Middle frontal gyrus (tissue), 1 donor: ENCODE measurements around the gene FZR1.
"Not testable (repeated sequence)": the region's sequence is repeated elsewhere in the genome, so short reads cannot be mapped to it uniquely, and the experiment has no call there.

Source experiments
- DNase-seq: peaks from one replicate; pipeline ENCODE4 v3.0.0-alpha.2; 2015; ENCODE audit warnings: low spot score; ENCODE audit errors: extremely low spot score

The FZR1 gene

DNA sequence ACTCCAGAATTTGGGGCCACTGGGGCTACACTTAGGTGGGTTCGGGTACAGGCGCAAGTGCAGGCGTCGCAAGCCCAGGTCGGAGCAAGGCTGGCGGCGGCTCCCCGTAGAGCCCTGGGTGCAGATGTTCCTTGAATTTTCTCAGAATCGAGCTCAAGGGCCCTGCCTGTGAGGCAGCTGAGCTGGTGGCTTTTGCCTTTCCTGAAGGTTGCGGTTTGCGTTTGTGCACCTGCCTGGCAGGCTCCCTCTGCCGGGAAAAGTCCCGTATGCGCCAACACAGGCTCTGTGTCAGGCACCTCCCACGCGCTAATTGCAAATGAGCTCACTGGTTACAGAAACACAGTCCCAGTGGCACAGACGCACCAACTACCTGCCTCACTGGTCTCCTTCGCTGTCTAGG, 11.6 kb upstream of the FZR1 start:
- DNase-seq, result no peak

DNA sequence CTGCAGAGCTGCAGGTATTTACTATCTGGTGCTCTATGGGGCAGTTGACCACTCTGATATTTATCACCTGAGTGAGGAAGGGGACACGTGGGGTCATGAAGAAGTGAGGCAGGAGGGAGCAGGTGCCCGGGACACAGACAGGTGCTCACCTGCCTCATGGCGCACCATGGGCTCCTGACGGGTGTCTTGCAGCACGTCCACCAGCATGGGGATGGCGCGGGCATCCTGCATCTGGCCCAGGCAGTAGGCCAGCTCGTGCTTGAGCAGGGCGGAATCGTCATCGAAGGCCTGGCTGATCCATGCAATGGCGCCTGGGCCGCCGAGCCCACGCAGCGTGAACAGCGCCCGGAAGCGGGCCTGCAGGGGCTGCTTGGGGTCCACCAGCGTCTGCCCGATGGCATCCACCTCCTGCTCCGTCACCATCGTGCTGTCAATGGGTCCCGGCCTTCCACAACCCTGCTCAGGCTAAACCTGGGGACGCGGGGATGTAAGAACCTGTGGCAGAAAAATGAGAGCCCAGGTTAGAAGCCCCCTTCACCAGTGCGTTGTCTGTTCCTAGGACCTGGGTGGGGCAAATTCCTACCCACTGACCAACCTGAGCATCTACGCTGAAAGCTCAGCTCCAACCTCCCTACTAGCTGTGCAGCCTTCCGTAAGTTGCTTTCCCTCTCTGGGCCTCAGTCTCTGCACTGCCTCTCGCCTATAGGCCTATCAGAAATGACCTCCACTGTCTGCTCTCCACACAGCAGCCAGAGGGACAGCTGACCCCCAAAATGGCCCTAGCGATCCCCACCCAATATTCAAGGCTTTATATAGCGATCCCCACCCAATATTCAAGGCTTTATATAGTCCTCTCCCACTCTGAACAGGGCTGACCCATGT, 9.5 kb upstream of the FZR1 start:
- DNase-seq, result no peak

GRCh38 chr19:3497757-3498520, 8.2 kb upstream of the FZR1 start:
- DNase-seq, result no peak

- no peak for DNase-seq
Measured at GRCh38 chr19:3499738-3500428, 6.2 kb upstream of the FZR1 start.

DNA sequence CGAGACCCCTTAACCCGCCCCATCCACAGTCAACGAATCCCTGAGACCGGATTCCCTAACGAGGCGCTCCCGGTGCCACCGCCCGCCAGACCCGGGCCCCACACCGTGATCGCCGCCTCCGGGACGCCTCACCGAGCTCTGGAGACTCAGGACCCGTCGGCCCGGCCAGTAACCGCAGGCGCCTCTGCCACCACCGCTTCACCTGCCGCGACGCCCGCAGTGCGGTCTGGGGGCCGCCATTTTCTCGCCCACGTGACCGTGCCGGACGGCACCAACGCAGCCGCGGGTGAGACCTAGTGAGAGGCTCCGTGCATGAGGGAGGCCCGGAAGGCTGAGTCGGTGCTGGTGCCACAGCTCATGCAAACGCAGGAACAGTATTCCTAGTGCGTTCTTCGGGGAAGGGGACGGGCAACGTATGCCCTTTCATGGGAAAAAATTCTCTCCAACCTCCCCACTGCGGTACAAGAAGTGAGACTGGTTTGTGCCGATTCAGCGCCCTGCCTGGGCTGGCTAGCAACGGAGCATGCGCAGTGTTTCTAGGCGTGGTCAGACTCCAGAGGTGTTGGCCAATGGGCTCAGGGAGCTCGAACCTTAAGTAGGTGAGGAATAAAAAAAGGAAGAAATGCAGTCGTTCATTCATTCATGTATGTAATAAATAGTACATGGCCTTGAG, 5.5 kb upstream of the FZR1 start, which contains the start of gene DOHH:
DOHH (minus strand) TSS at position 246 of the 673 bp plus-strand sequence. CDS start 3,860 bp downstream, outside the sequence.
- peak; percentile 92 for DNase-seq

DNA sequence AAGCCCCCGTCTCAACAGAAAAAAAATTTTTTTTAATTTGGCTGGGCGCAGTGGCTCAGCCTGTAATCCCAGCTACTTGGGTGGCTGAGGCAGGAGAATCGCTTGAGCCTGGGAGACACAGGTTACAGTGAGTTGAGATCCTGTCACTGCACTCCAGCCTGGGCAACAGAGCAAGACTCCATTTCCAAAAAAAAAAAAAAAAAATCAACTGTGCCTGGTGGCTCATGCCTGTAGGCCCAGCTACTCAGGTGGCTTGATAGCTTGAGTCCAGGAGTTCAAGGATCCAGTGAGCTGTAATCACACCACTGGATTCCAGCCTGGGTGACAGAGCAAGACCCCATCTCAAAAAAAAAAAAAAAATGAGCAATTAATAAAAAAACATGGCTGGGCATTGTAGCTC, 4.3 kb upstream of the FZR1 start:
- no peak for DNase-seq

- no peak for DNase-seq
Measured at GRCh38 chr19:3503036-3503572, 3.0 kb upstream of the FZR1 start.

GRCh38 chr19:3504735-3505134, 1.4 kb upstream of the FZR1 start:
- DNase-seq, result no peak

GRCh38 chr19:3506384-3507340, 551 bp downstream of the FZR1 start:
- DNase-seq, result no peak

GRCh38 chr19:3507371-3508120, 1.4 kb downstream of the FZR1 start:
- no peak for DNase-seq

DNA sequence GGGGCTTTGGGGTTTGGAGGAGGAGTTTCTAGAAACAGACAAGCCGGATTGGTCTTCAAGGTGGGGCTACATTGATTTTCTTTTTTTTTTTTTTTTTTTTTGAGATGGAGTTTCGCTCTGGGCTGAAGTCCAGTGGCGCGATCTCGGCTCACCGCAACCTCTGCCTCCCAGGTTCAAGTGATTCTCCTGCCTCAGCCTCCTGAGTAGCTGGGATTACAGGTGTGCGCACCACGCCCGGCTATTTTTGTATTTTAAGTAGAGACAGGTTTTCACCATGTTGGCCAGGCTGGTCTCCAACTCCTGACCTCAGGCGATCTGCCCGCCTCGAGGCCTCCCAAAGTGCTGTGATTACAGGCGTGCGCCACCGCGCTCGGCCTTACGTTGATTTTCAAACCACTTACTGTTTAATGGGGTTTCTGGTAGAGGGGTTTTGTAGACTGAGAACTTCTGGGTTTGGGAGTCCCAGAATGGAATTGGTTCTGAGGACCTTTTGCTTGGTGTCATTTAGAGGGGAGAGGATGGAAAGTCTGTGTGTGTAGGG, 2.1 kb downstream of the FZR1 start:
- not testable (repeated sequence) for DNase-seq

- DNase-seq, result no peak
Measured at GRCh38 chr19:3508771-3509535, 2.8 kb downstream of the FZR1 start.

DNA sequence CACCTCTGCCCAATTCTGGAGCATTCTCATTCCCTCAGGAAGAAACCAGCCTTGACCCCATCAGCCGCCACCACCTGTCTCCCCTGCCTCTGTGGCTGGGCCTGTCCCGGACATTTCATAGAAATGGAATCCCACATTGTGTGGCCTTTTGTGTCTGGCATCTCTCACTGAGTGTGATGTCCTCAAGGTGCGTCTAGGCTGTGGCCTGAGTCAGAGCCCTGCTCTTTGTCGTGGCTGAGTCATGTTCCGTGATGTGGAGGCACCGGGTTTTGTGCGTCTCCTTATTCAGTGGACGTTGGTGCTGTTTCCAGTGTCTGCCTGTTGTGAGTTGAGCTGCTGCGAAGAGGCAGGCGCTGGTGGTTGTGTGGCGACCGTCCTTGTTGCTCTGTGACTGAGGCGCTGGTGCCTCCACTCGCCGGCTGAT, 3.5 kb downstream of the FZR1 start:
- DNase-seq, result no peak

- no peak for DNase-seq
Measured at GRCh38 chr19:3510727-3511126, 4.6 kb downstream of the FZR1 start.

DNA sequence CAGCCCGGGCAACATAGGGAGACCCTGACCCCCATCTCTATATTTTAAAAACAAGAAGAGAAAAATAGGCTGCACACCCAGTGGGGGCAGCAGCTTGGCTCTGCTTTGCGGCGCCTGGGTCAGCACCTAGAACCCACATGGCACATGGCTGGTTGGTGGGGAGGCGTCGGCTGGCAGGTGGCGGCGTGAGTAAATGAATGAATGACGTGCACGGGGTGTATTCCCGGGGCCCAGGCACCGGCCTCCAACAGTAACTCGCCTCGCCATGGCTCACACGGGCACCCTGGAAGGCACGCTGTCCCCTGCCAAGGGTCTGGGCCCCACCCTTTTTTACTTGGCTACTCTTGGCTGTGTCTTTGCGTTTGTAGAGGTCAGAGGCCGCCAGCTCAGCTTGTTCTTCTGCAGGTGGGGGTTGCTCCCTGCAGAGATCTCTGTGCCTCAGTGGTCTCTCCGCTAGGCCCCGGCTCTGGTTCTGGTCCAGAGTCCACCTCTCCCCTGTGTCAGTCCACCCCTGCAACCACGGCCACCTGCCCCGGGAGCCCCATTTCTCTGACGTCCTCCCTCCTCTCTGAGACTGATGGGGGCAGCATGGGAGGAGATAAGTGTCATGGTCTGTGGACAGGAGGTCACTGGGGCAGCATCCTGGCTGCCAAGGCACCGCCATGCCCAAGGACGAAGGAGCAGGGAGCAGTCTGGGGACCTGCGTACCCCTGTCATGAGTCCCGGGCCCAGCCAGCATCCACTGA, 5.6 kb downstream of the FZR1 start:
- no peak for DNase-seq

- DNase-seq, result no peak
Measured at GRCh38 chr19:3512562-3513228, 6.6 kb downstream of the FZR1 start.
